Left ventricle myocardium inferior (tissue), 1 donor: ENCODE results near the gene PLAA. TPM values are rescaled to one million over a fixed set of nuclear protein-coding genes. Genes with fewer than 3 reads are reported as not detected.
A peak's percentile ranks its signal among the peaks of the same experiment; 100 is the strongest.

ENCODE experiments used
- DNase-seq: peaks from one replicate; pipeline ENCODE4 v3.0.0-alpha.2; 2020
- H3K27ac ChIP-seq: fragments of 200-600 bp; replicated peaks from 2 replicates; pipeline ENCODE4 v1.8.0; 2021
- H3K27me3 ChIP-seq: fragments of 200-600 bp; 2 replicates; pipeline ENCODE4 v1.8.0; 2021; ENCODE audit warnings: low read depth
- H3K36me3 ChIP-seq: fragments of 200-600 bp; 2 replicates; pipeline ENCODE4 v1.8.0; 2021
- H3K4me1 ChIP-seq: fragments of 200-600 bp; 2 replicates; pipeline ENCODE4 v1.8.0; 2021
- H3K4me3 ChIP-seq: fragments of 200-600 bp; 2 replicates; pipeline ENCODE4 v1.8.0; 2021; ENCODE audit warnings: mild to moderate bottlenecking, moderate library complexity
- H3K9me3 ChIP-seq: fragments of 200-600 bp; replicated peaks from 2 replicates; pipeline ENCODE4 v1.8.0; 2021
- intact Hi-C: fragments of 100-400 bp; cut with micrococcal nuclease; formaldehyde crosslinking; loops from one replicate; pipeline ENCODE4 v1.11.0; 2022
- total RNA-seq: library from RNA; stranded (reverse); fragmentation: NEBNext Ultra II Directional; extraction: Animal tissue kit (Norgen Biotek cat#: 25700); gene quantifications from one replicate; pipeline ENCODE4 v1.2.1, GENCODE V29; 2021
- TF ChIP-seq, protein P1 (sequence below): fragments of 200-600 bp; IDR thresholded peaks from 2 replicates; pipeline ENCODE4 v1.8.0; 2021; ENCODE audit warnings: antibody characterized with exemption, mild to moderate bottlenecking, borderline replicate concordance
- donor health status: DM: no; HTN: yes; CAD: no; lungs with severe emphysema.

PLAA gene
- total RNA-seq, 1 donor from 2014 or later = 32.3 TPM

DNA sequence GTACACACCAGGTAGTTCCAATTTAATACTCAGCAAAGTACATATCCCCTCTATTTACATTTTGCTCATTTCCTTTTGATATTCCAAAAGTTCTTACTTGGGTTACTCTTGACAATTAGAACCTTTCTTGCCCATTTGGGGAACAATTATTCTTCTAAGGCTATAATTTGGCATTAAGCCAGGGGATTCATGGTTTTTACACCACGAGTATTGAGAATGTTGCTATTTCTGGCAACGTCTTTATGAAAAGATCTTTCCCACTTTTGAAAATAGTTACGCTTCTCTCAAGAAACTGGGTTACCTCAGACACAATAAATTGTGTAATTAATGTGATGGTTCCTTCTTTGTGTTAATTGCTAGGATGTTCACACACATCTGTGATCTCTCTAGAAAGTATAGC is 43.0 kb downstream of the PLAA start:
- no peak overlapping the region for H3K27ac ChIP-seq
- no peaks in the 10 kb centered on the region for H3K9me3 ChIP-seq
- intact Hi-C loops = no loop called here
- H3K36me3 ChIP-seq = peaks cover 51% of the 10 kb centered on the region
- no peak for DNase-seq
- TF ChIP-seq, protein P1, sequence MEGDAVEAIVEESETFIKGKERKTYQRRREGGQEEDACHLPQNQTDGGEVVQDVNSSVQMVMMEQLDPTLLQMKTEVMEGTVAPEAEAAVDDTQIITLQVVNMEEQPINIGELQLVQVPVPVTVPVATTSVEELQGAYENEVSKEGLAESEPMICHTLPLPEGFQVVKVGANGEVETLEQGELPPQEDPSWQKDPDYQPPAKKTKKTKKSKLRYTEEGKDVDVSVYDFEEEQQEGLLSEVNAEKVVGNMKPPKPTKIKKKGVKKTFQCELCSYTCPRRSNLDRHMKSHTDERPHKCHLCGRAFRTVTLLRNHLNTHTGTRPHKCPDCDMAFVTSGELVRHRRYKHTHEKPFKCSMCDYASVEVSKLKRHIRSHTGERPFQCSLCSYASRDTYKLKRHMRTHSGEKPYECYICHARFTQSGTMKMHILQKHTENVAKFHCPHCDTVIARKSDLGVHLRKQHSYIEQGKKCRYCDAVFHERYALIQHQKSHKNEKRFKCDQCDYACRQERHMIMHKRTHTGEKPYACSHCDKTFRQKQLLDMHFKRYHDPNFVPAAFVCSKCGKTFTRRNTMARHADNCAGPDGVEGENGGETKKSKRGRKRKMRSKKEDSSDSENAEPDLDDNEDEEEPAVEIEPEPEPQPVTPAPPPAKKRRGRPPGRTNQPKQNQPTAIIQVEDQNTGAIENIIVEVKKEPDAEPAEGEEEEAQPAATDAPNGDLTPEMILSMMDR = no peak
- no peaks in the 10 kb centered on the region for H3K27me3 ChIP-seq
- no peak overlapping the region for H3K4me3 ChIP-seq
- peaks cover 19% of the 10 kb centered on the region for H3K4me1 ChIP-seq

DNA sequence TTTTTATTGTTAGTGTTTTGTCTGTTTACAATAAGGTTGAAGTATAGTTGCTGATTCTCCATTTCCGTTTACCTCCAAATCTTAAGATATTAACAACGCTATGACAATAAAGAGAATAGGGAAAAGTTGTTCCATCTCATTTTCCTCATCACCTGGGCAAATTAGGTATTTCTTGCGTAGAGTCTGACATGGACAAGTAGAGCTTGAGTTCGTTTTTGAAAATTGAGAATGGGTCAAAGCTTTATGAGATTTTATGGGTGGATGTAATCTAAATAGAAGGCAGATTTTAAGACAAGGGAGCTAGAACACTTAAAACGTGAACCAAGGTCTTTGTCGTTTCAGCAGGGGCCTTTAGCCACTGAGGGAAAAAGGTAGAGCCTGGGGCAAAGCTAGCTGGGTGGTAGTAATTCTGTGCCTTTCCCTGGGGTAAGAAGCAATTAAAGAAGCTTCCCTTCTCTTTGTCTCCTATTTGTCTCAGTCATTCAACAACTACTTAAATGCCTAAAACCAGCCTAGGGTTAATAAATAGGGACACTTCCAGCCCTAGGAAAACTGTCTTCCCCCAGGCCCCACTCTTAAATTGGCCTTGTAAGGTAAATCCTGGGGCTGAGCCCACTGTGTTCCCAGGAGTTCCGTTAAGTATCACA is 53.9 kb downstream of the PLAA start:
- TF ChIP-seq, protein P1 = no peak
- peaks cover 12% of the 10 kb centered on the region for H3K9me3 ChIP-seq
- no peak for DNase-seq
- peak overlapping the region; percentile 96 for H3K27ac ChIP-seq
- H3K27me3 ChIP-seq = no peaks in the 10 kb centered on the region
- peak overlapping the region; percentile 83 for H3K4me3 ChIP-seq
- H3K36me3 ChIP-seq = no peaks in the 10 kb centered on the region
- H3K4me1 ChIP-seq = peaks cover 37% of the 10 kb centered on the region
- intact Hi-C loops = loop anchor here (10.0 kb wide), 1 partner anchor 52 kb away; the partner anchor contains the start of gene PLAA

DNA sequence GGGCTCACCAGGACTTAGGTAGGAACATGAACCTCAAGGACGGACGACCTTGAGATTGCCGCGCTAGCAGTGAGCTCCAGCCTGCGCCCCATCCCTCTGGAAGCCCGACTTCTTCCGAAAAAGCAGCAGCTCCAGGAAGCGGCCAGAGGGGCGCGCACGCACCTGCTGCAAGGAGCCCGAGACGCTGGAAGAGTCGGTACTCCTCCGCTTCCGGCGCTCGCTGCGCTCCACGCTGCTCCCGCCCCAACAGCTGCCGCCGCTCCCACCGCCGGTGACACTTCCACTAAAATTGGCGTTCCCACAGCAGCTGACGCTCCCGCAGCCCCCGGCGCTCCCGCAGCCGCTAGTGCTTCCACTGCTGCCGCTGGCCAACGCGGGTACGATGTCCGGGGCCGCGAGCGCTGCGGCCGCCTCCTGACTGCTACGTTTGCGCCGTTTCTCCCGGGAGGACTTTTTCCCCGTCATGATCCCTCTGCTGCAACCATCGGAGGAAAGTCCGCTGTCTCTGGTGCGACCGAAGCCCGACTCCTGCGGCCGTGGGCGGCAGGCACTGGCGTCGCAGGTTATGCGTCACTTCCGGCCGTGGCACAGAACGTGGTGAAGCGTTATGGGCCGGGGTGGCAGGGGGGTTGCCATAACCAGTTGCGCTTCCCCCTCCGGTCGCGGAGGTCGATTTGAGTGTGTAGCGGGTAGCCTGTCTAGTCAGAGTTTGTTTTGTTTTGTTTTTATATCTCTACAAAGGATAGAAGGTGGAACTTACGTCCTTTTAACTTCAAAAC is 54.6 kb downstream of the PLAA start, which contains the start of gene CAAP1:
Gene CAAP1, minus strand, starts transcription at position 552 of the 779 bp plus-strand sequence. Its CDS starts 87 bp downstream, at position 465.
- Histone ChIP-seq H3K9me3 (peaks cover 12% of the 10 kb centered on the region), H3K36me3 (no peaks in the 10 kb centered on the region), H3K27me3 (no peaks in the 10 kb centered on the region), H3K4me1 (peaks cover 40% of the 10 kb centered on the region), H3K27ac (peak within 1 kb of the TSS; percentile 96), H3K4me3 (peak within 1 kb of the TSS; percentile 83)
- DNase-seq = peak; percentile 95
- TF ChIP-seq, protein P1 = peak; percentile 53
- intact Hi-C loops = loop anchor here (10.0 kb wide), 1 partner anchor 52 kb away; the partner anchor contains the start of gene PLAA

DNA sequence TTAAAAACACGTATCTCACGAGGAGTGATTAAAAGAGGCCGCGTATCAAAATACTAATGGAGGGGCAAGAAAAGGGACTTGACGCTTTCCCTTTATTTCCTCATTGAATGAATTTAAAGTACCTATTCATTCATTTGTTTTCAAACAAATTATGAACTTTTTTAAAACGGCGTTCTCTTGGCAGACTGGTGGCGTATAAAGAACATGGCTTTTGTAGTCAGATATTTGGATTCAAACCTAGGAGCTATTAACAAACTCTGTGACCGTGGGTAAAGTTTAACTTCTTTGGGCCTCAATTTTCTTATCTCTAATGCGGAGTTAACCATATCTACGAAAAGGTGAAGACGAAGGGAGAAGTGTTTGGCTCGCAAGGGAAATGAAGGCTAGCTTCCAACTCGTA is 55.3 kb downstream of the PLAA start:
- H3K36me3 ChIP-seq = peaks cover 6% of the 10 kb centered on the region
- TF ChIP-seq, protein P1 = no peak
- intact Hi-C loops = loop anchor here (10.0 kb wide), 1 partner anchor 53 kb away; the partner anchor contains the start of gene PLAA
- peaks cover 40% of the 10 kb centered on the region for H3K4me1 ChIP-seq
- peak overlapping the region; percentile 83 for H3K4me3 ChIP-seq
- no peak for DNase-seq
- peaks cover 12% of the 10 kb centered on the region for H3K9me3 ChIP-seq
- peak overlapping the region; percentile 96 for H3K27ac ChIP-seq
- no peaks in the 10 kb centered on the region for H3K27me3 ChIP-seq

DNA sequence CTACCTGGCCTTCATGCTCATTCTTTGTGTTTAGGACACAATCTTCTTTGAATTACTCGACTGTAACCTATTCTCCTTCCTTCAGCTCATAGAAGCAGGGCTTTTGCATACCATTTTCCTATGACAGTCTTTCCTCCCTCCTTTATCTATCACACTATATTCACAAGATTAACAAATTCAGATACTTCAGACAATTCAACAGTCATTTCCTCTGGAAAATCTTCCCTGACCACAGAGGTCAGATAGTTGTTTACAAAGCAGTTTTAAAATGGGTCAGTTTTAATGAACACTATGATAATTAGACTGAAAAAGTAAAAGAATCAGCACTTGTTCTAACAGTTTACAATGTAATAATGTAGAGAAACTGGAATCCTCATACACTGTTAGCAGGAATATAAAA is 58.8 kb downstream of the PLAA start:
- TF ChIP-seq, protein P1 = no peak
- H3K4me1 ChIP-seq = peaks cover 38% of the 10 kb centered on the region
- DNase-seq = no peak
- no peaks in the 10 kb centered on the region for H3K9me3 ChIP-seq
- intact Hi-C loops = no loop called here
- peaks cover 23% of the 10 kb centered on the region for H3K36me3 ChIP-seq
- H3K27ac ChIP-seq = no peak overlapping the region
- H3K27me3 ChIP-seq = no peaks in the 10 kb centered on the region
- H3K4me3 ChIP-seq = no peak overlapping the region
